ENCODE measurements around the gene HSPE1.

DNA sequence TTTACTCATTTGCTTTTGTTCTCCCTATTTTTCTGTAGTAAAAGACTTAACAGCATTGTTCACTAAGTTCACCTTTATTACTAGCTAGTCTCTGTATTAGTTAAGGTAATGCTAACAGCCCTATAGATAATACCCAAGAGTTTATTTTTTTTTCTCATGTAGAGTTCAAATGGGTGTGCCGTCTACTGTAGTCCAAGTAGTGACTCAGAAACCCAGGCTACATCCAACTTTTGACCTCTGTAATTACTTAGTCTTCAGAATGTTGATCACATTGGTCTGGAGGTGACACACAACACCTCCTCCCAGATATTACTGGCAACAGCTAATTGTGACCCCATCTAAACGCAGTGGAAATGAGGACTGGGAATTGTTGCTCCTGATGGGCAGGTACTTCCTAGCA, 39.1 kb upstream of the HSPE1 start:
- TF ChIP-seq CTCF (conservative IDR thresholded peaks at IDR 0.05), result no peak
- no peak for TF ChIP-seq ZFX (IDR thresholded peaks at IDR 0.05)
